Measurements from ENCODE around the gene ARG2.

DNA sequence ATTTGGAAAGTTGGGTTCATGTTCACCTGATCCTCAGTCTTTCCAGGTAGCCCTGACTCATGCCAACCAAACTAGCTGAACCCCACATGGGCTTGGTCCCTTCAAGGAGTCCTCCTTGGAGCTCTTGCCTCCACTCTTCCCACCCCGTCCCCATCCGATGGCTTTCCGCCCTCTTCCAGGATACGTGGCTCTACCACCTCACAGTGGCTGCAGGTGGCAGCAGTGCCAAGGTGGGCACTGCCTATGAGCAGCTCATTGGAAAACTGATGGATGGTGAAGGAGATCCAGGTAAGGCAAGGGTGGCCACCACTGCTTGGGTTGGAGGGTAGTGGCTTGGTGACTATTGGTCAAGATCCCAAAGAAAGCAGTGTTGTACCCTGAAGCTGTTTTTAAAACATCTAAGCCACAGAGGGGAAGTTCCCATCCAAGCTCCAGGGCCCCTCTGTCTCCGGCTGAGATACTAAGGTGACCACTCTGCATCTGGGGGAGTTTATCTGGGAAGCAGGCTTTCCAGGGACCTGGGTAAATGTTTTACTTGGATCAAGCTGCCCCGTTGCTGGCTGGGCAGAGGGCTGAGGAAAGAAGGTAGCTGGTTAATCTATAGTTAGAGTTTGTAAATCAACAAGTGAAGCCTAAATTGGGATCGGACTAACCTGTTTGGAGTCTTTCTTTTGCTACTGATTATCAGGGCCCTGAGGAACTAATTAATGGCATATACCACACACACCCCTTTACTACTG is 43.3 kb upstream of the ARG2 start:
- TF ChIP-seq POLR2AphosphoS5 (IDR thresholded peaks at IDR 0.05), result no peak
- no peak for TF ChIP-seq POLR2A (IDR thresholded peaks at IDR 0.05)
